ENCODE data around the gene WDR70.
"Not testable (repeated sequence)": the region's sequence is repeated elsewhere in the genome, so short reads cannot be mapped to it uniquely, and the experiment has no call there.

The WDR70 gene

GRCh38 chr5:37517686-37518085 lies 138.6 kb downstream of the WDR70 start:
- no peak for DNase-seq (ENCODE audit: low spot score)

- DNase-seq (ENCODE audit: low spot score): not testable (repeated sequence)
Measured at GRCh38 chr5:37518356-37518755, 139.2 kb downstream of the WDR70 start.

GRCh38 chr5:37519304-37519703 lies 140.2 kb downstream of the WDR70 start:
- DNase-seq (ENCODE audit: low spot score): no peak

GRCh38 chr5:37519807-37520206 lies 140.7 kb downstream of the WDR70 start:
- DNase-seq (ENCODE audit: low spot score): no peak

GRCh38 chr5:37520811-37521210 lies 141.7 kb downstream of the WDR70 start:
- DNase-seq (ENCODE audit: low spot score): no peak

- DNase-seq (ENCODE audit: low spot score): no peak
Measured at GRCh38 chr5:37532976-37533740, 154.0 kb downstream of the WDR70 start.

- DNase-seq (ENCODE audit: low spot score): no peak
Measured at GRCh38 chr5:37533851-37534250, 154.7 kb downstream of the WDR70 start.

- DNase-seq (ENCODE audit: low spot score): no peak
Measured at GRCh38 chr5:37539459-37539858, 160.3 kb downstream of the WDR70 start.

- DNase-seq (ENCODE audit: low spot score): no peak
Measured at GRCh38 chr5:37543216-37543615, 164.1 kb downstream of the WDR70 start.

- no peak for DNase-seq (ENCODE audit: low spot score)
Measured at GRCh38 chr5:37549411-37549810, 170.3 kb downstream of the WDR70 start.

GRCh38 chr5:37552161-37552560 lies 173.0 kb downstream of the WDR70 start:
- DNase-seq (ENCODE audit: low spot score): no peak

- no peak for DNase-seq (ENCODE audit: low spot score)
Measured at GRCh38 chr5:37552770-37553719, 173.9 kb downstream of the WDR70 start.

- no peak for DNase-seq (ENCODE audit: low spot score)
Measured at GRCh38 chr5:37553720-37554404, 174.7 kb downstream of the WDR70 start.

GRCh38 chr5:37554405-37554739 lies 175.3 kb downstream of the WDR70 start:
- DNase-seq (ENCODE audit: low spot score): no peak

- DNase-seq (ENCODE audit: low spot score): no peak
Measured at GRCh38 chr5:37554938-37555337, 175.8 kb downstream of the WDR70 start.

- no peak for DNase-seq (ENCODE audit: low spot score)
Measured at GRCh38 chr5:37557734-37558293, 178.7 kb downstream of the WDR70 start.

- DNase-seq (ENCODE audit: low spot score): no peak
Measured at GRCh38 chr5:37565062-37565670, 186.0 kb downstream of the WDR70 start.

GRCh38 chr5:37567566-37567965 lies 188.4 kb downstream of the WDR70 start:
- DNase-seq (ENCODE audit: low spot score): no peak

GRCh38 chr5:37568018-37568753 lies 189.1 kb downstream of the WDR70 start:
- no peak for DNase-seq (ENCODE audit: low spot score)

GRCh38 chr5:37568893-37569292 lies 189.8 kb downstream of the WDR70 start:
- no peak for DNase-seq (ENCODE audit: low spot score)

GRCh38 chr5:37569466-37569865 lies 190.3 kb downstream of the WDR70 start:
- DNase-seq (ENCODE audit: low spot score): no peak
